GM12878 (cell line): ENCODE results near the gene MTMR6. TPM values are rescaled to one million over a fixed set of nuclear protein-coding genes. Genes with fewer than 3 reads are reported as not detected.

Source experiments
- ATAC-seq: fragments of 200-7000 bp; cut with Tn5 transposase; 3 replicates; pipeline ENCODE4 v1.9.1; 2020; ENCODE audit warnings: mild to moderate bottlenecking, moderate library complexity
- BruUV-seq: library from RNA; stranded (reverse); fragments of 400-500 nt; replicated peaks from 2 replicates; lab custom pipeline; 2021; lab: Mats Ljungman, UMichigan
- CTCF ChIA-PET: fragments of 300-600 bp; sonication (Branson Sonifier 250); formaldehyde crosslinking; extraction: SDS; loops from one replicate; lab custom pipeline; 2021; ENCODE audit warnings: inconsistent platforms; lab: Yijun Ruan, JAX
- POLR2A ChIA-PET: fragments of 350-600 bp; formaldehyde crosslinking; extraction: SDS; loops from one replicate; lab custom pipeline; 2021; ENCODE audit warnings: inconsistent platforms; lab: Charles Lee
- RAD21 ChIA-PET: fragments of 300-600 bp; sonication (Branson Sonifier 250); formaldehyde crosslinking; loops from one replicate; lab custom pipeline; 2023; ENCODE audit warnings: antibody characterized with exemption; ENCODE audit not compliant: unreplicated experiment; lab: Charles Lee
- SMC1A ChIA-PET: fragments of 300-600 bp; sonication (Branson Sonifier 250); formaldehyde crosslinking; loops from one replicate; lab custom pipeline; 2023; ENCODE audit not compliant: unreplicated experiment, uncharacterized antibody; lab: Charles Lee
- DNase-seq: peaks from one replicate; pipeline ENCODE4 v3.0.0-alpha.2; 2011; ENCODE audit warnings: low read depth, low spot score
- FAIRE-seq: peaks from 3 replicates; lab custom pipeline; 2011; peaks lifted over from hg19 to GRCh38; lab: Jason Lieb, UNC
- H2AFZ ChIP-seq: 2 replicates; pipeline ENCODE4 v1.6.0; 2011; ENCODE audit warnings: low read depth, low read length, control low read depth; ENCODE audit not compliant: control insufficient read depth
- H3K27ac ChIP-seq: 2 replicates; pipeline ENCODE4 v1.5.1; 2011; ENCODE audit warnings: control low read depth; ENCODE audit not compliant: control insufficient read depth, insufficient read depth
- H3K27me3 ChIP-seq, 2 experiments: replicated peaks in 1 of 2; 2 replicates each; pipeline versions ENCODE4 v1.6.0 to v1.6.1; 2011; ENCODE audit warnings: low read length in 1 of 2; ENCODE audit not compliant: control insufficient read depth in 2 of 2, insufficient read depth in 2 of 2
- H3K36me3 ChIP-seq, 2 experiments: 2 replicates each; pipeline ENCODE4 v1.5.1; 2011; ENCODE audit warnings: low read length in 1 of 2; ENCODE audit not compliant: control insufficient read depth in 2 of 2, insufficient read depth in 2 of 2
- H3K4me1 ChIP-seq: 2 replicates; pipeline ENCODE4 v1.6.1; 2011; ENCODE audit warnings: mild to moderate bottlenecking, low read length, moderate library complexity, mixed read lengths; ENCODE audit not compliant: control insufficient read depth, insufficient read depth
- H3K4me2 ChIP-seq: 2 replicates; pipeline ENCODE4 v1.6.0; 2011; ENCODE audit warnings: control low read depth; ENCODE audit not compliant: control insufficient read depth, insufficient read depth
- H3K4me3 ChIP-seq: fragments of 200-600 bp; sonication (generic); 2 replicates; pipeline ENCODE4 v1.5.1; 2016
- H3K79me2 ChIP-seq: 2 replicates; pipeline ENCODE4 v1.6.0; 2011; ENCODE audit warnings: low read length; ENCODE audit not compliant: control insufficient read depth, insufficient read depth
- H3K9ac ChIP-seq: 2 replicates; pipeline ENCODE4 v1.8.0; 2011; ENCODE audit warnings: low read length, control low read depth, mixed read lengths; ENCODE audit not compliant: control insufficient read depth, insufficient read depth
- H3K9me3 ChIP-seq: replicated peaks from 3 replicates; pipeline ENCODE4 v1.5.1; 2011; ENCODE audit warnings: mild to moderate bottlenecking, low read length; ENCODE audit not compliant: control insufficient read depth, insufficient read depth
- H4K20me1 ChIP-seq: 2 replicates; pipeline ENCODE4 v1.6.0; 2011; ENCODE audit not compliant: control insufficient read depth, insufficient read depth
- CHD2 ChIP-seq: IDR thresholded peaks from 2 replicates; pipeline ENCODE4 v1.6.1; 2011; ENCODE audit warnings: low read depth, low read length, improper control_type of control experiment, borderline replicate concordance
- JUND ChIP-seq: IDR thresholded peaks from 2 replicates; pipeline ENCODE4 v1.6.1; 2012; ENCODE audit warnings: low read depth, mild to moderate bottlenecking, low read length, improper control_type of control experiment, moderate library complexity
- WGBS: methylation state at CpG from one replicate; pipeline ENCODE4 v1.1.6; 2016; ENCODE audit warnings: low lambda C conversion rate; ENCODE audit not compliant: insufficient replicate concordance, insufficient coverage; ENCODE audit errors: missing lambda C conversion rate; 5-methylcytosine and 5-hydroxymethylcytosine counted together
- in situ Hi-C: fragments of 300-500 bp; cut with MboI; formaldehyde crosslinking; loops from 9 replicates; pipeline ENCODE4 v1.14.3; 2018; ENCODE audit warnings: mixed read lengths
- intact Hi-C: fragments of 100-400 bp; cut with micrococcal nuclease; formaldehyde crosslinking; loops from one replicate; pipeline ENCODE4 v1.14.2; 2022; ENCODE audit not compliant: unreplicated experiment
- polyA plus RNA-seq, 11 experiments: library from polyadenylated mRNA; depleted of rRNA in 4 of 11; unstranded in 6 of 11; stranded (reverse) in 5 of 11; fragments of >200 nt; fragmentation: Nextera tagmentation in 4 of 11; fragmentation: Illumina TruSeq in 1 of 11; extraction: Ambion mirVana in 4 of 11; extraction: Trizol in 1 of 11; gene quantifications; 1 replicate in 1 of 11; 2 replicates in 10 of 11; pipeline versions ENCODE4 v1.2.1 to v1.2.3, GENCODE V29; 2011 to 2016; ENCODE audit warnings: inconsistent platforms in 2 of 11, missing spikeins in 2 of 11, low read depth in 1 of 11
- total RNA-seq, 4 experiments: library from RNA; depleted of rRNA in 3 of 4; stranded (reverse); fragments of >200 nt in 3 of 4; fragmentation: Illumina TruSeq in 1 of 4; extraction: Trizol in 1 of 4; gene quantifications; 2 replicates each; pipeline versions ENCODE4 v1.2.1 to v1.2.3, GENCODE V29; 2013 to 2021
- TF ChIP-seq, protein P1 (sequence below): fragments of 450-650 bp; IDR thresholded peaks from 2 replicates; pipeline ENCODE4 v1.6.1; 2017; ENCODE audit warnings: mild to moderate bottlenecking, low read depth, inconsistent platforms; ENCODE audit not compliant: poor library complexity, severe bottlenecking

The MTMR6 gene
- total and polyA plus RNA-seq, 10 of the 15 experiments (the other 5 are each of a cell fraction or from before 2014, with no cell fraction given) = 9.8 to 24.2 (median 16.0) TPM

DNA sequence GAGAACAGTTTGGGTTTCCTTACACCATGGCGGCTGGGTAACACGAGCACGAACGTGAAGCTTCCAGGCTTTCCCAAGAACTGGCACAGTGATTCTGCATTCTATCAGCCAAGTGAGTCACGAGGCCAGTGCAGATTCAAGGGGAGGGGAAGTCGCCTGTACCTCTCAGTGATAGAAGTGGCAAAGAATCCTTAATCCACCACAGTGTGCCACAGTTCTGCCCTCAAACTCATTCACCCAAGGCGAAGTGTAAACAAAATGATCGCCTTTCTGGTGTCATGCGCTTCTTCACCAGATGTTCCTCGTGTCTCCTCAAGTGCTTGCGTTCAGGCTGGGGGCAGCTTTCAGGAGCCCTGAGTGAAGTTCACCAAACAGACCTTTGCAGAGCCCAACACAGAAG is 90.3 kb downstream of the MTMR6 start:
- ChIA-PET POLR2A (no interaction called here), CTCF (no interaction called here), RAD21 (no interaction called here)

More for the DNA sequence above, 90.3 kb downstream of the MTMR6 start:
- H3K79me2 ChIP-seq = no peaks in the 10 kb centered on the region
- no TSS peak for BruUV-seq
- DNase-seq (no peak), FAIRE-seq (no peak), ATAC-seq (no peak)
- no peak overlapping the region for H3K4me2 ChIP-seq
- no peaks in the 10 kb centered on the region for H4K20me1 ChIP-seq
- no peak overlapping the region for H3K27ac ChIP-seq
- WGBS = 85% methylated on average over 11 of the region's 11 CpGs
- H3K9me3 ChIP-seq = no peaks in the 10 kb centered on the region
- SMC1A ChIA-PET = no interaction called here
- no peak overlapping the region for H3K9ac ChIP-seq
- no peak overlapping the region for H2AFZ ChIP-seq
- in situ Hi-C loops = no loop called here
- H3K4me3 ChIP-seq = no peak overlapping the region
- no peaks in the 10 kb centered on the region for H3K4me1 ChIP-seq
- H3K36me3 ChIP-seq = no peaks in the 10 kb centered on the region
- intact Hi-C loops = no loop called here
- H3K27me3 ChIP-seq = no peaks in the 10 kb centered on the region; a peak in 1 of 4 replicates
- TF ChIP-seq, protein P1, sequence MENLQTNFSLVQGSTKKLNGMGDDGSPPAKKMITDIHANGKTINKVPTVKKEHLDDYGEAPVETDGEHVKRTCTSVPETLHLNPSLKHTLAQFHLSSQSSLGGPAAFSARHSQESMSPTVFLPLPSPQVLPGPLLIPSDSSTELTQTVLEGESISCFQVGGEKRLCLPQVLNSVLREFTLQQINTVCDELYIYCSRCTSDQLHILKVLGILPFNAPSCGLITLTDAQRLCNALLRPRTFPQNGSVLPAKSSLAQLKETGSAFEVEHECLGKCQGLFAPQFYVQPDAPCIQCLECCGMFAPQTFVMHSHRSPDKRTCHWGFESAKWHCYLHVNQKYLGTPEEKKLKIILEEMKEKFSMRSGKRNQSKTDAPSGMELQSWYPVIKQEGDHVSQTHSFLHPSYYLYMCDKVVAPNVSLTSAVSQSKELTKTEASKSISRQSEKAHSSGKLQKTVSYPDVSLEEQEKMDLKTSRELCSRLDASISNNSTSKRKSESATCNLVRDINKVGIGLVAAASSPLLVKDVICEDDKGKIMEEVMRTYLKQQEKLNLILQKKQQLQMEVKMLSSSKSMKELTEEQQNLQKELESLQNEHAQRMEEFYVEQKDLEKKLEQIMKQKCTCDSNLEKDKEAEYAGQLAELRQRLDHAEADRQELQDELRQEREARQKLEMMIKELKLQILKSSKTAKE = no peak
- TF ChIP-seq JUND (no peak), CHD2 (no peak)

Other genes with a start within 250 kb of the MTMR6 start
- 0.05 and 0.11 TPM in 2 replicates for gene PABPC3, start 191.4 kb downstream of the MTMR6 start, total RNA-seq (2014; rRNA removed)
- gene PABPC3, start 191.4 kb downstream of the MTMR6 start, total RNA-seq (2014; rRNA removed; fragmentation: Illumina TruSeq; extraction: Trizol) = 0.04 and 0.09 TPM in 2 replicates
- gene PABPC3, start 191.4 kb downstream of the MTMR6 start, total RNA-seq (2021) = 0.28 and 0.35 TPM in 2 replicates
- 0.34 and 0.49 TPM in 2 replicates for gene PABPC3, start 191.4 kb downstream of the MTMR6 start, polyA plus RNA-seq (2011; rRNA removed)
- gene PABPC3, start 191.4 kb downstream of the MTMR6 start, polyA plus RNA-seq (2014; fragmentation: Illumina TruSeq; extraction: Trizol) = 0.87 TPM in 2 replicates
- under 1 TPM; 0.26 to 0.35 TPM for gene PABPC3, start 191.4 kb downstream of the MTMR6 start, polyA plus RNA-seq (2014; fragmentation: Nextera tagmentation; extraction: Ambion mirVana)
- 0.12 and 0.18 TPM in 2 replicates for gene PABPC3, start 191.4 kb downstream of the MTMR6 start, polyA plus RNA-seq (2014; rRNA removed)
- under 1 TPM; 0.28 to 0.32 TPM for gene PABPC3, start 191.4 kb downstream of the MTMR6 start, polyA plus RNA-seq (2016; fragmentation: Nextera tagmentation; extraction: Ambion mirVana)
- gene AMER2, start 115.2 kb downstream of the MTMR6 start, total RNA-seq (2014; rRNA removed) = 0.34 and 0.38 TPM in 2 replicates
- gene AMER2, start 115.2 kb downstream of the MTMR6 start, total RNA-seq (2014; rRNA removed; fragmentation: Illumina TruSeq; extraction: Trizol) = 0.23 and 0.27 TPM in 2 replicates
- 0.33 and 0.35 TPM in 2 replicates for gene AMER2, start 115.2 kb downstream of the MTMR6 start, total RNA-seq (2021)
- gene AMER2, start 115.2 kb downstream of the MTMR6 start, polyA plus RNA-seq (2011; rRNA removed) = 0.01 TPM in 2 replicates
- gene AMER2, start 115.2 kb downstream of the MTMR6 start, polyA plus RNA-seq (2014; fragmentation: Illumina TruSeq; extraction: Trizol) = 0.17 and 0.24 TPM in 2 replicates
- gene AMER2, start 115.2 kb downstream of the MTMR6 start, polyA plus RNA-seq (2014; fragmentation: Nextera tagmentation; extraction: Ambion mirVana) = under 1 TPM; 0.07 to 0.13 TPM
- gene AMER2, start 115.2 kb downstream of the MTMR6 start, polyA plus RNA-seq (2014; rRNA removed) = 0.20 and 0.32 TPM in 2 replicates
- gene AMER2, start 115.2 kb downstream of the MTMR6 start, polyA plus RNA-seq (2016; fragmentation: Nextera tagmentation; extraction: Ambion mirVana) = under 1 TPM; 0.12 to 0.19 TPM
- gene NUP58, start 14.1 kb upstream of the MTMR6 start, total RNA-seq (2014; rRNA removed) = 58.1 and 75.6 TPM in 2 replicates
- 56.6 and 58.0 TPM in 2 replicates for gene NUP58, start 14.1 kb upstream of the MTMR6 start, total RNA-seq (2014; rRNA removed; fragmentation: Illumina TruSeq; extraction: Trizol)
- gene NUP58, start 14.1 kb upstream of the MTMR6 start, total RNA-seq (2021) = 46.7 and 54.5 TPM in 2 replicates
- gene NUP58, start 14.1 kb upstream of the MTMR6 start, polyA plus RNA-seq (2011; rRNA removed) = 78.0 and 110 TPM in 2 replicates
- gene NUP58, start 14.1 kb upstream of the MTMR6 start, polyA plus RNA-seq (2014; fragmentation: Illumina TruSeq; extraction: Trizol) = 47.9 and 62.7 TPM in 2 replicates
- gene NUP58, start 14.1 kb upstream of the MTMR6 start, polyA plus RNA-seq (2014; fragmentation: Nextera tagmentation; extraction: Ambion mirVana) = 10 to 100 TPM; 12.1 to 14.0 TPM
- gene NUP58, start 14.1 kb upstream of the MTMR6 start, polyA plus RNA-seq (2014; rRNA removed) = 37.7 and 42.5 TPM in 2 replicates
- gene NUP58, start 14.1 kb upstream of the MTMR6 start, polyA plus RNA-seq (2016; fragmentation: Nextera tagmentation; extraction: Ambion mirVana) = 10 to 100 TPM; 38.9 to 49.8 TPM
- 0.05 TPM in 1 of 2 replicates, not detected in the other for gene ATP8A2, start 84.5 kb upstream of the MTMR6 start, total RNA-seq (2014; rRNA removed)
- not detected in 2 replicates for gene ATP8A2, start 84.5 kb upstream of the MTMR6 start, total RNA-seq (2014; rRNA removed; fragmentation: Illumina TruSeq; extraction: Trizol)
- gene ATP8A2, start 84.5 kb upstream of the MTMR6 start, total RNA-seq (2021) = not detected in 2 replicates
- 0.01 and 0.04 TPM in 2 replicates for gene ATP8A2, start 84.5 kb upstream of the MTMR6 start, polyA plus RNA-seq (2011; rRNA removed)
- 0.01 TPM in 1 of 2 replicates, not detected in the other for gene ATP8A2, start 84.5 kb upstream of the MTMR6 start, polyA plus RNA-seq (2014; fragmentation: Illumina TruSeq; extraction: Trizol)
- not detected for gene ATP8A2, start 84.5 kb upstream of the MTMR6 start, polyA plus RNA-seq (2014; fragmentation: Nextera tagmentation; extraction: Ambion mirVana)
- gene ATP8A2, start 84.5 kb upstream of the MTMR6 start, polyA plus RNA-seq (2014; rRNA removed) = 0.04 and 0.06 TPM in 2 replicates
- gene ATP8A2, start 84.5 kb upstream of the MTMR6 start, polyA plus RNA-seq (2016; fragmentation: Nextera tagmentation; extraction: Ambion mirVana) = not detected